AG08396 (cell line): Measurements from ENCODE around the gene ZNF654.
"Not testable (repeated sequence)": the region's sequence is repeated elsewhere in the genome, so short reads cannot be mapped to it uniquely, and the experiment has no call there.

Source experiments
- DNase-seq: peaks from one replicate; pipeline ENCODE4 v3.0.0; 2012; ENCODE audit warnings: low spot score, mixed read lengths

ZNF654 gene

DNA sequence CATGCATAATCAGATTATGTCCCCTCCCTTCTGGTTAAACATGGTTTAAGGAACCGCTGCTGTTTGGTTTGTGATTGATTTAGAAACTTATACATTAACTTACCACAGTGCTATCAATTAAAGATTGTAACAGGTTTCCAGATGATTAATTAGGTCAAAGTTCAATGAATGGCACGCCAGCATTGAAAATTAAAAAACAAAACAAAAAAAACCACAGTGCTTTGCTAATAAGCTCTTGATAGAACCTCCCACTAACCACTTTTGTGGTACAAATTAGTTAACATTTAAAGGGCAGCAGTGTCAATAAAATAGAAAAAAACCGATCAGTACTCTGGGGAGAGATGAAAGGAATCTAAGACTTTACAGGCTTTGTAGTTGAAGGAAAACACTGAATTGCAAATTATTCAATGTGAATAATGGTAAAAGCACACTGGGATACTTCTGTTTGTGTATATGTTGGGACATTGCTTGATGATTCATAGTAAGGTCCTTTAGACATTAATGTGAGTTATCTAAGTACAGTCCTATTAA lies 83.1 kb downstream of the ZNF654 start:
- peak; percentile 14 for DNase-seq

- no peak for DNase-seq
Measured at GRCh38 chr3:88147261-88147660, 88.2 kb downstream of the ZNF654 start.

DNA sequence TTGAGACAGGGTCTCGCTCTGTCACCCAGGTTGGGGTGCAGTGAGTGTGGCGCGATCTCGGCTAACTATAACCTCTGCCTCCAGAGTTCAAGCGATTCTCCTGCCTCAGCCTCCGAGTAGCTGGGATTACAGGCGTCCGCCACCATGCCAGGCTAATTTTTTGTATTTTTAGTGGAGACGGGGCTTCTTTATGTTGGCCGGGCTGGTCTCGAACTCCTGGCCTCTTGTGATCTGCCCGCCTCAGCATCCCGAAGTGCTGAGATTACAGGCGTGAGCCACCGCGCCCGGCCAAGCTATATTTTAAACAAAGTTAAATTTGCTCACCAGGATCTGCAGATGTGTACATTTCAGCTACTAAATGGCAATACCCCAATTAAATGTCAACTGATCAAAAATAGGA lies 89.6 kb downstream of the ZNF654 start:
- DNase-seq: no peak

- DNase-seq: no peak
Measured at GRCh38 chr3:88149101-88149508, 90.0 kb downstream of the ZNF654 start.

- peak; percentile 89 for DNase-seq
Measured at GRCh38 chr3:88149509-88150362, 90.7 kb downstream of the ZNF654 start, which contains the start of gene C3orf38. Gene C3orf38, plus strand, starts transcription at chr3:88149959. Its CDS starts 94 bp downstream, at chr3:88150053.

DNA sequence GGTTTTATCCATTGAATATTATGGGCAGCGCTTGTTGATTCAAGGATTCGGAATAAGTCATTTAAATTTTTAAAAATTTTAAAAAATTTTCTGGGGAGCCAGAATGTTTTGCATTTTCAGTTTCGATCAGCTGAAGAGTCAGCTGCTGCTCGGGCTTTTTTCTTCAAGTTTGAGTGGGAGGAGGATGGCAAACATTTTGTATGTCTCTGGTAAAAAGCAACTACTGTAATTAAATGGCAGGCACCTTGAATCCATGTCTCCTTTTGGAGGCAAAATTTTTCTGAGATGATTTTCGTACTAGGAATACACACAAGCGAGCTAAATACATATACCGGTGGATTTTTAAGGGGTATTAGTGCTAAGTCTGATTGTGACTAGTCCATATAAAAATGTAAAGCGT lies 91.3 kb downstream of the ZNF654 start:
- no peak for DNase-seq

GRCh38 chr3:88150806-88151205 lies 91.8 kb downstream of the ZNF654 start:
- DNase-seq: no peak

GRCh38 chr3:88151358-88151757 lies 92.3 kb downstream of the ZNF654 start:
- DNase-seq: no peak

- DNase-seq: no peak
Measured at GRCh38 chr3:88152841-88153240, 93.8 kb downstream of the ZNF654 start.

GRCh38 chr3:88166419-88166971 lies 107.4 kb downstream of the ZNF654 start:
- no peak for DNase-seq

GRCh38 chr3:88167173-88167572 lies 108.1 kb downstream of the ZNF654 start:
- DNase-seq: no peak

DNA sequence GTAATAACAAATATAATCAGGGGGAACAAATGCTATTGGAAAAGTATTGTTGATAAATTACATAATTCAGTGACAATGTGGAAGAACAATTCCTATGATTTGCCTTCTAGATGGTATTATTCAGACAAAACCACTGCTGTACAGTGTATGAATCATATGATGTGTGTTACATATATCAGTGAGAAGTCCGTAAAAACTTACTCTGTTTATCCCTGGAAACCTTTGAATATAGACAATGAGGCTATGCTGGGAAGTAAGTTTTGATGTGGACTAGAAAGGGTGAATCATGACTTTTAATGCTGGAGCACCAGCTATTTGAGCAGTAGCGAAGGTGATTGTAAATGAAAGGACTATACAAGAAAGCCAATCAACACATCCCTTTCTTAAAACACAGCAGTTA lies 108.6 kb downstream of the ZNF654 start:
- DNase-seq: no peak

DNA sequence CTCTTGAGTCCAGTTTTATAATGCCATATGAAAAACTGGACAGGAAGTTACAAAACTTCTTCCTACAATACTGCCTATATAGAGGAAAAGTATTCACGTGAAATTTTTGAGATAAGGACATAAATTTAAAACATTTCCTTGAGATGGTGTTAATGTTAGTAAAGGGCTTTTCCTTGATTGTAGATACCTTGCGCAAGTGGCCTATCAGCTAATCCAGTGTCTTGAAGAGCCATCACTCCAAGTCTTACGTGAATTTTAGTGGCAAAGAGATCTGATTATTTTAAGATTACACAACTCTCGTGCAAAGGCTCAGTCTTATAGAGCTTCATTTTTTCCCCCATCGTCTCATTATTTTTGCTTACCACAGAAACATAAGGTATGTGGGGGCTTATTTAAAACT lies 109.1 kb downstream of the ZNF654 start:
- DNase-seq: no peak

GRCh38 chr3:88180398-88180999 lies 121.4 kb downstream of the ZNF654 start:
- DNase-seq: peak; percentile 17

DNA sequence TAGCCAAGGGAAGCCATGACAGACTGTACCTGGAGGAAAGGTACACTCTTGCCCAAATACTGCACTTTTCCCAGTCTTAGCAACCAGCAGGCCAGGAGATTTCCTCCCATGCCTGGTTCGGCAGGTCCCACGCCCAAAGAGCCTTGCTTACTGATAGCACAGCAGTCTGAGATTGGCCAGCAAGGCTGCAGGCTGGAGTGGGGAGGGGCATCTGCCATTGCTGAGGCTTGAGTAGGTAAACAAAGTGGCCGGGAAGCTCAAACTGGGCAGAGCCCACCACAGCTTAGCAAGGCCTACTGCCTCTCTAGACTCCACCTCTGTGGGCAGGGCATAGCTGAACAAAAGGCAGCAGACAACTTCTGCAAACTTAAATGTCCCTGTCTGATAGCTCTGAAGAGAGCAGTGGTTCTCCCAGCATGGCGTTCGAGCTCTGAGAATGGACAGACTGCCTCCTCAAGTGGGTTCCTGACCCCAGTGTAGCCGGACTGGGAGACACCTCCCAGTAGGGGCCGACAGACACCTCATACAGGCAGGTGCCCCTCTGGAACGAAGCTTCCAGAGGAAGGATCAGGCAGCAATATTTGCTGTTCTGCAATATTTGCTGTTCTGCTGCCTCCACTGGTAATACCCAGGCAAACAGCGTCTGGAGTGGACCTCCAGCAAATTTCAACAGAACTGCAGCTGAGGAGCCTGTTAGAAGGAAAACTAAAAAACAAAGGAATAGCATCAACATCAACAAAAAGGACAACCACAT lies 123.3 kb downstream of the ZNF654 start:
- not testable (repeated sequence) for DNase-seq

GRCh38 chr3:88188436-88188835 lies 129.4 kb downstream of the ZNF654 start:
- peak; percentile 5 for DNase-seq

- no peak for DNase-seq
Measured at GRCh38 chr3:88189361-88189810, 130.3 kb downstream of the ZNF654 start.

- DNase-seq: no peak
Measured at GRCh38 chr3:88191872-88192409, 132.9 kb downstream of the ZNF654 start.

DNA sequence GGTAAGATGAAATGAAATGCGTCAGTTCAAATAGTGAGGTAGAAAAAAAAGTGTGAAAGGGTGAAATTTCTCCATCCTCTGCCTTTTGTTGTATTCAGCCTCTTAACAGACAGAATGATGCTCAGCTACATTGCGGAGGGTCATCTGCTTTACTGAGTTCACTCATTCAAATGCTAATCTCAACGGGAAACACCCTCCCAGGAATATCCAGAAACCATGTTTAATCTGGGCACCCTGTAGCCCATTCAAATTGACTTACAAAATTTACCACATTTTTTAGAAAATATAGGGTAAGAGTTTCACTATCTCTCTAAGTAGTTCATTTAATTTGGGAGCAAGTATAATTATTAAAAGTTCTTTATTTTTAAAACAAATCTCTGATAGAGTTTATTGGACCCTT lies 133.6 kb downstream of the ZNF654 start:
- no peak for DNase-seq
